SK-N-SH treated with all-trans-retinoic acid at 6 μM for 48 hours (cell line): Measurements from ENCODE around the gene SYNJ2.
A peak's percentile ranks its signal among the peaks of the same experiment; 100 is the strongest.

Source experiments
- ATAC-seq: fragments of 200-7000 bp; cut with Tn5 transposase; 3 replicates; pipeline ENCODE4 v1.9.1; 2020; ENCODE audit warnings: mild to moderate bottlenecking, moderate library complexity
- ARNTL ChIP-seq: fragments of 450-650 bp; formaldehyde crosslinking; IDR thresholded peaks from 2 replicates; pipeline ENCODE4 v1.5.0; 2020; ENCODE audit warnings: low read depth, mild to moderate bottlenecking, moderate library complexity, borderline replicate concordance
- BACH2 ChIP-seq: fragments of 250-450 bp; sonication (Bioruptor Pico); IDR thresholded peaks from 2 replicates; pipeline ENCODE4 v1.9.0; 2021; ENCODE audit warnings: mild to moderate bottlenecking, borderline replicate concordance
- CSDC2 ChIP-seq: fragments of 250-450 bp; sonication (Bioruptor Pico); IDR thresholded peaks from 2 replicates; pipeline ENCODE4 v1.5.0; 2020; ENCODE audit warnings: mild to moderate bottlenecking, moderate library complexity
- ESRRG ChIP-seq: fragments of 250-450 bp; sonication (Bioruptor Pico); IDR thresholded peaks from 2 replicates; pipeline ENCODE4 v1.6.1; 2021; ENCODE audit warnings: mild to moderate bottlenecking
- GLIS3 ChIP-seq: fragments of 250-450 bp; sonication (Bioruptor Pico); IDR thresholded peaks from 2 replicates; pipeline ENCODE4 v1.5.0; 2020; ENCODE audit warnings: mild to moderate bottlenecking, moderate library complexity
- OSR1 ChIP-seq: fragments of 250-450 bp; sonication (Bioruptor Pico); IDR thresholded peaks from 2 replicates; pipeline ENCODE4 v1.8.0; 2022; ENCODE audit warnings: moderate library complexity, mild to moderate bottlenecking, inconsistent platforms
- PATZ1 ChIP-seq: fragments of 250-450 bp; sonication (Bioruptor Pico); IDR thresholded peaks from 2 replicates; pipeline ENCODE4 v1.8.0; 2020; ENCODE audit warnings: mild to moderate bottlenecking, moderate library complexity, borderline replicate concordance
- PPARA ChIP-seq: fragments of 250-450 bp; sonication (Bioruptor Pico); IDR thresholded peaks from 2 replicates; pipeline ENCODE4 v1.5.0; 2020; ENCODE audit warnings: mild to moderate bottlenecking, borderline replicate concordance
- RARB ChIP-seq: fragments of 250-450 bp; sonication (Bioruptor Pico); IDR thresholded peaks from 2 replicates; pipeline ENCODE4 v1.8.0; 2021; ENCODE audit warnings: mild to moderate bottlenecking, moderate library complexity
- TCF4 ChIP-seq: fragments of 250-450 bp; sonication (Bioruptor Pico); IDR thresholded peaks from 2 replicates; pipeline ENCODE4 v1.8.0; 2021; ENCODE audit warnings: mild to moderate bottlenecking, moderate library complexity, borderline replicate concordance
- TOX ChIP-seq: fragments of 250-450 bp; sonication (Bioruptor Pico); IDR thresholded peaks from 2 replicates; pipeline ENCODE4 v1.8.0; 2021; ENCODE audit warnings: mild to moderate bottlenecking, moderate library complexity, borderline replicate concordance
- TSHZ2 ChIP-seq: fragments of 250-450 bp; sonication (Bioruptor Pico); IDR thresholded peaks from 2 replicates; pipeline ENCODE4 v1.5.0; 2020; ENCODE audit warnings: mild to moderate bottlenecking, moderate library complexity
- ZC3H10 ChIP-seq: fragments of 250-450 bp; sonication (Bioruptor Pico); IDR thresholded peaks from 2 replicates; pipeline ENCODE4 v1.5.1; 2021; ENCODE audit warnings: mild to moderate bottlenecking, moderate library complexity
- ZFP3 ChIP-seq: fragments of 250-450 bp; sonication (Bioruptor Pico); IDR thresholded peaks from 2 replicates; pipeline ENCODE4 v1.5.0; 2020; ENCODE audit warnings: mild to moderate bottlenecking, moderate library complexity
- ZFP30 ChIP-seq: fragments of 450-650 bp; formaldehyde crosslinking; IDR thresholded peaks from 2 replicates; pipeline ENCODE4 v1.5.0; 2022; ENCODE audit warnings: mild to moderate bottlenecking, moderate library complexity
- ZNF565 ChIP-seq: fragments of 450-650 bp; formaldehyde crosslinking; conservative IDR thresholded peaks from 2 replicates; pipeline ENCODE4 v1.5.0; 2020; ENCODE audit warnings: low read depth, mild to moderate bottlenecking, moderate library complexity
- ZNF8 ChIP-seq: fragments of 450-650 bp; formaldehyde crosslinking; IDR thresholded peaks from 2 replicates; pipeline ENCODE4 v1.5.0; 2020; ENCODE audit warnings: mild to moderate bottlenecking, moderate library complexity
- TF ChIP-seq, protein P1 (sequence below): fragments of 250-450 bp; sonication (Bioruptor Pico); IDR thresholded peaks from 2 replicates; pipeline ENCODE4 v1.8.0; 2021; ENCODE audit warnings: low read depth, mild to moderate bottlenecking, moderate library complexity, borderline replicate concordance
- TF ChIP-seq, protein P2 (sequence below): fragments of 250-450 bp; sonication (Bioruptor Pico); IDR thresholded peaks from 2 replicates; pipeline ENCODE4 v1.5.1; 2021; ENCODE audit warnings: mild to moderate bottlenecking, moderate library complexity
- TF ChIP-seq, protein P3 (sequence below): fragments of 250-450 bp; sonication (Bioruptor Pico); IDR thresholded peaks from 2 replicates; pipeline ENCODE4 v1.5.1; 2020; ENCODE audit warnings: low read depth, mild to moderate bottlenecking, moderate library complexity

Gene SYNJ2

DNA sequence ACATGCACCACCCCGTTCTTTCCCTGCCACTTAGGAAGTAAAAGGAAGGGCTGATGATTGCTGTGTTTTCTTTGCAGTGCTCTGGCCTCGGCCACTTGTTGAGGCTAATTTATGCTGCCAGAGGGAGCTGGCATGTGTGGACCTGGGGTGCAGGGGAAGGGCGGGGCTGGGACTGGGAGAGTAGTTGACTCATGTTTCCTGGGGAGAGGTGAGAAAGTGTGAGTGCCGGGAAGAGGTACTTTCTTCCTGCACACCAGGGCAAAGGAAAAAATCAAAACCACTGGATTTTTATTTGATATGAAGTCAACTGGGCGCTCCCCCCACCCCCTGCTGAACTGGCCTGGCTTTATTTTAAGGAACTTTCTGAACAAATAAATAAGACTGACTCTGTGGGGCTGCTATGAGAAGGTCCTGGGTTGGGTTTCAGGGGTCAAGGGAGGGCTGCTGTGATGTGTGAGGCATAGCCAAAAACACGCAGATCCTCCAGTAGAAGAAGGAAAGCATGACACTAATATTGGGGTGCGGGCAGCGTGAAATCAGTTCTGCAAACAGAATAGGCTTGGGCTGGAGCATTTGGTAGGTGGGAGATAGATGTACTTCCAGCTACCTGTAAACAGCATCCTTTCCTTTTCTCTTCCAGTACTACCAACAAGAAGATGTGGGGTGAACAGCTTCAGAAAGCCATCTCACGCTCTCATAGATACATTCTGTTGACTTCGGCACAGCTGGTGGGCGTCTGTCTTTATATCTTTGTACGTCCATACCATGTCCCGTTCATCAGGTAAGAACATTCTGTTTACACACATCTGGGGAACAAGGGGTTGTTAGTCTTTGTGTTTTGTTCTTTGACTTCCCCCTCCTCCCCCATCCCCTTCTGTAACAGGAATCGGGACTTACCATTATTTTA lies 87.5 kb downstream of the SYNJ2 start:
- TF ChIP-seq OSR1 (CRISPR knock-in tag) (no peak), ARNTL (CRISPR knock-in tag) (no peak), ZNF565 (no peak), RARB (no peak), BACH2 (no peak), GLIS3 (no peak), PATZ1 (no peak), ZC3H10 (CRISPR knock-in tag) (no peak), ZFP3 (no peak), PPARA (CRISPR knock-in tag) (no peak)
- TF ChIP-seq, protein P1, sequence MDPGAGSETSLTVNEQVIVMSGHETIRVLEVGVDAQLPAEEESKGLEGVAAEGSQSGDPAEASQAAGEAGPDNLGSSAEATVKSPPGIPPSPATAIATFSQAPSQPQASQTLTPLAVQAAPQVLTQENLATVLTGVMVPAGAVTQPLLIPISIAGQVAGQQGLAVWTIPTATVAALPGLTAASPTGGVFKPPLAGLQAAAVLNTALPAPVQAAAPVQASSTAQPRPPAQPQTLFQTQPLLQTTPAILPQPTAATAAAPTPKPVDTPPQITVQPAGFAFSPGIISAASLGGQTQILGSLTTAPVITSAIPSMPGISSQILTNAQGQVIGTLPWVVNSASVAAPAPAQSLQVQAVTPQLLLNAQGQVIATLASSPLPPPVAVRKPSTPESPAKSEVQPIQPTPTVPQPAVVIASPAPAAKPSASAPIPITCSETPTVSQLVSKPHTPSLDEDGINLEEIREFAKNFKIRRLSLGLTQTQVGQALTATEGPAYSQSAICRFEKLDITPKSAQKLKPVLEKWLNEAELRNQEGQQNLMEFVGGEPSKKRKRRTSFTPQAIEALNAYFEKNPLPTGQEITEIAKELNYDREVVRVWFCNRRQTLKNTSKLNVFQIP = no peak
- TF ChIP-seq, protein P2, sequence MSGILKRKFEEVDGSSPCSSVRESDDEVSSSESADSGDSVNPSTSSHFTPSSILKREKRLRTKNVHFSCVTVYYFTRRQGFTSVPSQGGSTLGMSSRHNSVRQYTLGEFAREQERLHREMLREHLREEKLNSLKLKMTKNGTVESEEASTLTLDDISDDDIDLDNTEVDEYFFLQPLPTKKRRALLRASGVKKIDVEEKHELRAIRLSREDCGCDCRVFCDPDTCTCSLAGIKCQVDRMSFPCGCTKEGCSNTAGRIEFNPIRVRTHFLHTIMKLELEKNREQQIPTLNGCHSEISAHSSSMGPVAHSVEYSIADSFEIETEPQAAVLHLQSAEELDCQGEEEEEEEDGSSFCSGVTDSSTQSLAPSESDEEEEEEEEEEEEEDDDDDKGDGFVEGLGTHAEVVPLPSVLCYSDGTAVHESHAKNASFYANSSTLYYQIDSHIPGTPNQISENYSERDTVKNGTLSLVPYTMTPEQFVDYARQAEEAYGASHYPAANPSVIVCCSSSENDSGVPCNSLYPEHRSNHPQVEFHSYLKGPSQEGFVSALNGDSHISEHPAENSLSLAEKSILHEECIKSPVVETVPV (CRISPR knock-in tag) = no peak
- peak; percentile 79 for ATAC-seq

- ATAC-seq = no peak
- TF ChIP-seq ZC3H10 (CRISPR knock-in tag) (no peak), TSHZ2 (no peak), ESRRG (CRISPR knock-in tag) (no peak), ZNF565 (no peak), OSR1 (CRISPR knock-in tag) (no peak), TCF4 (CRISPR knock-in tag) (no peak), TOX (CRISPR knock-in tag) (no peak), ZNF8 (CRISPR knock-in tag) (no peak), ZFP30 (no peak)
- TF ChIP-seq, protein P1 = no peak
- TF ChIP-seq, all 23 proteins: peak for 0
Measured at GRCh38 chr6:158069800-158070195, 88.1 kb downstream of the SYNJ2 start.

- ATAC-seq = no peak
- TF ChIP-seq, protein P3, sequence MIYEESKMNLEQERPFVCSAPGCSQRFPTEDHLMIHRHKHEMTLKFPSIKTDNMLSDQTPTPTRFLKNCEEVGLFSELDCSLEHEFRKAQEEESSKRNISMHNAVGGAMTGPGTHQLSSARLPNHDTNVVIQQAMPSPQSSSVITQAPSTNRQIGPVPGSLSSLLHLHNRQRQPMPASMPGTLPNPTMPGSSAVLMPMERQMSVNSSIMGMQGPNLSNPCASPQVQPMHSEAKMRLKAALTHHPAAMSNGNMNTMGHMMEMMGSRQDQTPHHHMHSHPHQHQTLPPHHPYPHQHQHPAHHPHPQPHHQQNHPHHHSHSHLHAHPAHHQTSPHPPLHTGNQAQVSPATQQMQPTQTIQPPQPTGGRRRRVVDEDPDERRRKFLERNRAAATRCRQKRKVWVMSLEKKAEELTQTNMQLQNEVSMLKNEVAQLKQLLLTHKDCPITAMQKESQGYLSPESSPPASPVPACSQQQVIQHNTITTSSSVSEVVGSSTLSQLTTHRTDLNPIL (CRISPR knock-in tag) = no peak
- no peak for TF ChIP-seq TCF4 (CRISPR knock-in tag)
- TF ChIP-seq TSHZ2 = no peak
- TF ChIP-seq CSDC2 = no peak
- no peak for TF ChIP-seq ZNF565
- TF ChIP-seq BACH2 = no peak
- TF ChIP-seq ZFP30 = no peak
- TF ChIP-seq PPARA (CRISPR knock-in tag) = no peak
- TF ChIP-seq, protein P1 = no peak
- no peak for TF ChIP-seq RARB
- no peak for TF ChIP-seq ZFP3
- TF ChIP-seq ZNF8 (CRISPR knock-in tag) = no peak
Measured at GRCh38 chr6:158070513-158070912, 88.8 kb downstream of the SYNJ2 start.
